ENCODE results near the gene XPNPEP3.
"Not testable (repeated sequence)": the region's sequence is repeated elsewhere in the genome, so short reads cannot be mapped to it uniquely, and the experiment has no call there.

Gene XPNPEP3

DNA sequence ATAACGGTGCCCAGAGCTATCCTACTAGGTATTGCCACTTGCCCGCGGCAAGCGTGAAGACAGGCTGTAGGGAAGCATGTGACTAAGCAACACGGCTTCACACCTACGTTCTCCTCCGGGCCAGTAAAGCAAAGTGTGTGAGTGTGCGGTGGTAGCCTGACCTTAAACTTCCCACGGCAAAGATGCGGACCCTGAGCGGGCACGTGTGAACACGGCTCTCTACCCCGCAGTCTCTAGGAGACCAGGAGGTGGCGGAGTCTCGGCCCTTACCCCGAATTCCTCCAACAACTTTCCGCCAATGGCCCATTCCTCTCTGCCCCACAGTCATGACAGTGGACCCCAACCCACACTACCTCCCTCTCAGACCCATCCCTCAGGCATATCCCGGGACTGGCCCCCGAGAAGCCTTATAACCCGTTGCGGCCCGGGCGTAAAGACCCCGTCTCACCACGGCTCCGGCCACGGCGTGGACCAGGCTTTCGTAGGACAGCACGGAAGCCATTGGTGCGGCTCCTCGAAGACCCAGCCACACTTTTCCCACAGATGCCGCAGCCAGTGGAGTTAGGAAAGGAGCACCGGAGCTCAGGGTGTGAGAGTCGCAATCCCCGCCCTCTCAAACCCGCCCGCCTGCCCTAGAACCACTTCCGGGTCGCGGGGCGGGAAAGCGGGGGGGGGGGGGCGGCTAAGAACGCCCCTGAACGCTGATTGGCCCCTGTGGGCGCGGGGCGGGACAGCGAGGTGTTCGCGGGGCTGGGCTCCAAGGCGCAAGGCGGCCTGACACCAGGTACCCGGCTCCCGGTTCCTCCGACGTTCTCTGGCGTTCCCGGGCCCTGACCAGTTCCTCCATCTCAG lies 38.0 kb upstream of the XPNPEP3 start, which contains the start of gene SLC25A17:
TSS of gene SLC25A17 (minus strand) at position 600 of the 852 bp plus-strand sequence. CDS start at position 502, 98 bp downstream.
- Histone ChIP-seq H3K4me3 (ENCODE audit: low read depth, low read length) (peak within 1 kb of the TSS; percentile 99), H3K36me3 (replicated peaks) (peaks cover 10% of the 10 kb centered on the region), H3K27me3 (replicated peaks) (no peaks in the 10 kb centered on the region), H3K27ac (peak within 1 kb of the TSS; percentile 60)
- TF ChIP-seq, protein P1, sequence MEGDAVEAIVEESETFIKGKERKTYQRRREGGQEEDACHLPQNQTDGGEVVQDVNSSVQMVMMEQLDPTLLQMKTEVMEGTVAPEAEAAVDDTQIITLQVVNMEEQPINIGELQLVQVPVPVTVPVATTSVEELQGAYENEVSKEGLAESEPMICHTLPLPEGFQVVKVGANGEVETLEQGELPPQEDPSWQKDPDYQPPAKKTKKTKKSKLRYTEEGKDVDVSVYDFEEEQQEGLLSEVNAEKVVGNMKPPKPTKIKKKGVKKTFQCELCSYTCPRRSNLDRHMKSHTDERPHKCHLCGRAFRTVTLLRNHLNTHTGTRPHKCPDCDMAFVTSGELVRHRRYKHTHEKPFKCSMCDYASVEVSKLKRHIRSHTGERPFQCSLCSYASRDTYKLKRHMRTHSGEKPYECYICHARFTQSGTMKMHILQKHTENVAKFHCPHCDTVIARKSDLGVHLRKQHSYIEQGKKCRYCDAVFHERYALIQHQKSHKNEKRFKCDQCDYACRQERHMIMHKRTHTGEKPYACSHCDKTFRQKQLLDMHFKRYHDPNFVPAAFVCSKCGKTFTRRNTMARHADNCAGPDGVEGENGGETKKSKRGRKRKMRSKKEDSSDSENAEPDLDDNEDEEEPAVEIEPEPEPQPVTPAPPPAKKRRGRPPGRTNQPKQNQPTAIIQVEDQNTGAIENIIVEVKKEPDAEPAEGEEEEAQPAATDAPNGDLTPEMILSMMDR (IDR thresholded peaks at IDR 0.05; ENCODE audit: low read depth, low read length, missing control alignments) = peak; percentile 69
- in situ Hi-C loops (cut with HindIII; ENCODE audit: low pct_ligation_motif_present, low sequenced_read_pairs) = no loop called here
- DNase-seq = peak; percentile 63

- Histone ChIP-seq H3K27ac (no peak overlapping the region), H3K27me3 (replicated peaks) (no peaks in the 10 kb centered on the region), H3K4me3 (ENCODE audit: low read depth, low read length) (peak overlapping the region; percentile 99), H3K36me3 (replicated peaks) (peaks cover 13% of the 10 kb centered on the region)
- no peak for DNase-seq
- TF ChIP-seq, protein P1 (IDR thresholded peaks at IDR 0.05; ENCODE audit: low read depth, low read length, missing control alignments) = no peak
- in situ Hi-C loops (cut with HindIII; ENCODE audit: low pct_ligation_motif_present, low sequenced_read_pairs) = no loop called here
These were observed 37.3 kb upstream of the XPNPEP3 start for GRCh38 chr22:40819599-40820140.

GRCh38 chr22:40823426-40823825 lies 33.5 kb upstream of the XPNPEP3 start:
- in situ Hi-C loops (cut with HindIII; ENCODE audit: low pct_ligation_motif_present, low sequenced_read_pairs) = no loop called here
- peaks cover 23% of the 10 kb centered on the region for H3K36me3 ChIP-seq (replicated peaks)
- H3K27me3 ChIP-seq (replicated peaks) = no peaks in the 10 kb centered on the region

GRCh38 chr22:40826292-40826691 lies 30.7 kb upstream of the XPNPEP3 start:
- in situ Hi-C loops (cut with HindIII; ENCODE audit: low pct_ligation_motif_present, low sequenced_read_pairs); H3K4me3 ChIP-seq (ENCODE audit: low read depth, low read length); H3K27ac ChIP-seq; DNase-seq; H3K27me3 ChIP-seq (replicated peaks): not testable (repeated sequence)
- peaks cover 46% of the 10 kb centered on the region for H3K36me3 ChIP-seq (replicated peaks)

More at GRCh38 chr22:40823426-40823825, 33.5 kb upstream of the XPNPEP3 start:
- TF ChIP-seq, protein P1 (IDR thresholded peaks at IDR 0.05; ENCODE audit: low read depth, low read length, missing control alignments) = no peak
- Histone ChIP-seq H3K27ac (no peak overlapping the region), H3K4me3 (ENCODE audit: low read depth, low read length) (no peak overlapping the region)
- DNase-seq = no peak

GRCh38 chr22:40826984-40827741 lies 29.8 kb upstream of the XPNPEP3 start:
- peaks cover 53% of the 10 kb centered on the region for H3K36me3 ChIP-seq (replicated peaks)
- no peak for DNase-seq
- H3K27me3 ChIP-seq (replicated peaks) = no peaks in the 10 kb centered on the region
- TF ChIP-seq, protein P1 (IDR thresholded peaks at IDR 0.05; ENCODE audit: low read depth, low read length, missing control alignments) = no peak
- no peak overlapping the region for H3K27ac ChIP-seq
- H3K4me3 ChIP-seq (ENCODE audit: low read depth, low read length) = no peak overlapping the region
- in situ Hi-C loops (cut with HindIII; ENCODE audit: low pct_ligation_motif_present, low sequenced_read_pairs) = no loop called here

DNA sequence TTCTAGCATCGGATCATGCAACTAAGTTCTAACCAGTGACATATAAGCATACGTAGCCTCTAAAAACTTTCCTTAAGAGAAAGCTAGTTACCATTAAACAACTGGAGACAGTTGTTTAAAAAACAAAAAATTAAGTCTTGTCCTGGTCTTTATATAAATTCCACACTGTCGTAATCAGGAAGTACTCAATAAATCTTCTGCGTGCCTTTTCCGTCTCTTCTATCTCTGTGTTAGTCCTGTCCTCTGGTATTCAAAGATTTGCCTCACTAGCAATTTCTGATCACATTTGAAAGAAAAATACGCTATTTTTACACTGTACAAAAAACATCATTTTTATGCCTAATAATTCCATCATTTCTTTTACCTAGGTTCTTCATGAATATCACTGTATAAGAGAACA lies 27.8 kb upstream of the XPNPEP3 start:
- Histone ChIP-seq H3K4me3 (ENCODE audit: low read depth, low read length) (no peak overlapping the region), H3K36me3 (replicated peaks) (peaks cover 57% of the 10 kb centered on the region), H3K27me3 (replicated peaks) (no peaks in the 10 kb centered on the region), H3K27ac (no peak overlapping the region)
- TF ChIP-seq, protein P1 (IDR thresholded peaks at IDR 0.05; ENCODE audit: low read depth, low read length, missing control alignments) = no peak
- no peak for DNase-seq
- in situ Hi-C loops (cut with HindIII; ENCODE audit: low pct_ligation_motif_present, low sequenced_read_pairs) = no loop called here

All from brain microvascular endothelial cell (primary cell).